Ishikawa (cell line): ENCODE data around the gene BHLHA15.
A peak's percentile ranks its signal among the peaks of the same experiment; 100 is the strongest.

Experiments used
- CEBPB ChIP-seq: IDR thresholded peaks from 2 replicates; pipeline ENCODE4 v1.6.1; 2012
- CREB1 ChIP-seq: IDR thresholded peaks from 2 replicates; pipeline ENCODE4 v1.6.1; 2012; ENCODE audit warnings: low read depth
- EGR1 ChIP-seq: IDR thresholded peaks from 2 replicates; pipeline ENCODE4 v1.6.1; 2012
- EP300 ChIP-seq: IDR thresholded peaks from 2 replicates; pipeline ENCODE4 v1.6.1; 2012; ENCODE audit warnings: borderline replicate concordance
- FOXM1 ChIP-seq: IDR thresholded peaks from 2 replicates; pipeline ENCODE4 v1.6.1; 2012; ENCODE audit warnings: low read depth, borderline replicate concordance
- NFIC ChIP-seq: IDR thresholded peaks from 2 replicates; pipeline ENCODE4 v1.6.1; 2012
- RAD21 ChIP-seq: IDR thresholded peaks from 2 replicates; pipeline ENCODE4 v1.6.1; 2012; ENCODE audit warnings: low read depth
- TAF1 ChIP-seq: IDR thresholded peaks from 2 replicates; pipeline ENCODE4 v1.6.1; 2012; ENCODE audit warnings: low read depth, mild to moderate bottlenecking
- TCF12 ChIP-seq: IDR thresholded peaks from 2 replicates; pipeline ENCODE4 v1.6.1; 2012; ENCODE audit warnings: low read depth
- TEAD4 ChIP-seq: IDR thresholded peaks from 2 replicates; pipeline ENCODE4 v1.6.1; 2012
- YY1 ChIP-seq: IDR thresholded peaks from 2 replicates; pipeline ENCODE4 v1.6.1; 2012; ENCODE audit warnings: low read depth
- ZBTB7A ChIP-seq: IDR thresholded peaks from 2 replicates; pipeline ENCODE4 v1.6.1; 2012; ENCODE audit warnings: low read depth
- TF ChIP-seq, protein P1 (sequence below): IDR thresholded peaks from 2 replicates; pipeline ENCODE4 v1.6.1; 2012; ENCODE audit warnings: low read depth, mild to moderate bottlenecking
- TF ChIP-seq, protein P2 (sequence below): IDR thresholded peaks from 2 replicates; pipeline ENCODE4 v1.6.1; 2012
- TF ChIP-seq, protein P3 (sequence below): IDR thresholded peaks from 2 replicates; pipeline ENCODE4 v1.6.1; 2012

BHLHA15 gene

GRCh38 chr7:98205162-98205845 is 5.9 kb upstream of the BHLHA15 start:
- TF ChIP-seq NFIC: no peak
- TF ChIP-seq, protein P1, sequence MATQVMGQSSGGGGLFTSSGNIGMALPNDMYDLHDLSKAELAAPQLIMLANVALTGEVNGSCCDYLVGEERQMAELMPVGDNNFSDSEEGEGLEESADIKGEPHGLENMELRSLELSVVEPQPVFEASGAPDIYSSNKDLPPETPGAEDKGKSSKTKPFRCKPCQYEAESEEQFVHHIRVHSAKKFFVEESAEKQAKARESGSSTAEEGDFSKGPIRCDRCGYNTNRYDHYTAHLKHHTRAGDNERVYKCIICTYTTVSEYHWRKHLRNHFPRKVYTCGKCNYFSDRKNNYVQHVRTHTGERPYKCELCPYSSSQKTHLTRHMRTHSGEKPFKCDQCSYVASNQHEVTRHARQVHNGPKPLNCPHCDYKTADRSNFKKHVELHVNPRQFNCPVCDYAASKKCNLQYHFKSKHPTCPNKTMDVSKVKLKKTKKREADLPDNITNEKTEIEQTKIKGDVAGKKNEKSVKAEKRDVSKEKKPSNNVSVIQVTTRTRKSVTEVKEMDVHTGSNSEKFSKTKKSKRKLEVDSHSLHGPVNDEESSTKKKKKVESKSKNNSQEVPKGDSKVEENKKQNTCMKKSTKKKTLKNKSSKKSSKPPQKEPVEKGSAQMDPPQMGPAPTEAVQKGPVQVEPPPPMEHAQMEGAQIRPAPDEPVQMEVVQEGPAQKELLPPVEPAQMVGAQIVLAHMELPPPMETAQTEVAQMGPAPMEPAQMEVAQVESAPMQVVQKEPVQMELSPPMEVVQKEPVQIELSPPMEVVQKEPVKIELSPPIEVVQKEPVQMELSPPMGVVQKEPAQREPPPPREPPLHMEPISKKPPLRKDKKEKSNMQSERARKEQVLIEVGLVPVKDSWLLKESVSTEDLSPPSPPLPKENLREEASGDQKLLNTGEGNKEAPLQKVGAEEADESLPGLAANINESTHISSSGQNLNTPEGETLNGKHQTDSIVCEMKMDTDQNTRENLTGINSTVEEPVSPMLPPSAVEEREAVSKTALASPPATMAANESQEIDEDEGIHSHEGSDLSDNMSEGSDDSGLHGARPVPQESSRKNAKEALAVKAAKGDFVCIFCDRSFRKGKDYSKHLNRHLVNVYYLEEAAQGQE: no peak
- no peak for TF ChIP-seq EGR1
- TF ChIP-seq ZBTB7A: no peak
- no peak for TF ChIP-seq TEAD4
- no peak for TF ChIP-seq CREB1
- no peak for TF ChIP-seq FOXM1
- TF ChIP-seq EP300: no peak
- TF ChIP-seq TAF1: no peak
- TF ChIP-seq YY1: no peak
- TF ChIP-seq, protein P2, sequence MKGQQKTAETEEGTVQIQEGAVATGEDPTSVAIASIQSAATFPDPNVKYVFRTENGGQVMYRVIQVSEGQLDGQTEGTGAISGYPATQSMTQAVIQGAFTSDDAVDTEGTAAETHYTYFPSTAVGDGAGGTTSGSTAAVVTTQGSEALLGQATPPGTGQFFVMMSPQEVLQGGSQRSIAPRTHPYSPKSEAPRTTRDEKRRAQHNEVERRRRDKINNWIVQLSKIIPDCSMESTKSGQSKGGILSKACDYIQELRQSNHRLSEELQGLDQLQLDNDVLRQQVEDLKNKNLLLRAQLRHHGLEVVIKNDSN: no peak
- no peak for TF ChIP-seq RAD21

DNA sequence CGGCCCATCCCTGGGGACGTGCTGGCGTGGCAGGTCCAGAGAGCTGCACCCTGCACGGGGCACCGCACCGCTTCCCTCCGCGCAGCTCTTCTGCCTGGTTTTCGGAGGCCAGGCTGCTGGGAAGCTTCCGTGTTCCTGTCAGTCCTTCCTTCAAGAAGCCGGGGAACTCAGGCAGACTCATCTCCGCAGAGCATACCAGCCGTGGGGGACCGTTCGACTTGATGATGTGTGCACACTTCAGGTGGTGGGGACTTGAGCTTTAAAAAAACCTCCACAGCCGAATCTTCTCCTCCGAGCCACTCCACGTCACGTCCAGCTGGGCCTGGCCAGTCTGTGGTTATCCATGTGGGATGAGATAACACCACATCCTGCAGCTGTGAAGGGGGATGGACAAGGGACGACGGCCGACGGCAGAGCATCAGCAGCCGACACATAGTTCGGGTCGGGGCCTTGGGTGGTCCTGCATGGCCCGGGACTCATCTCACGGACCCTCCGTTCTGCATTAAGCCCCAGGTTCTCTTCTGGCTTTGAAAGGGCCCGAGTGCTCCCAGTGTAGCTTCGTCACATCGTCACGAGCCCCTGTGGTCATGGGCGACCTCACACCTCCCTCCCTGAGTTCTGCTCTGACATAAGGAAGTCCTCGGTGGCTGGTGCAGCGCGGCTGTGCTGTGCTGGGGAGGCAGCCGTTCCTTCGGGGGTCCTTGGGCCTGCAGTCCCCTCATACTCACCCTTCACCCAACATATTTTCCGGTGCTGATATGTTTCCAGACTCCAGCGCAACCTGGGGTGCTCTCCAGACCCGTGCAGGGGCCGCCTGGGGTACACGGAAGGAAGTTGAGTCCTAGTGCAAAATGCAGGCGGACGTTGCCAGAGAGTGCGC is 4.5 kb upstream of the BHLHA15 start:
- TF ChIP-seq, protein P1: no peak
- TF ChIP-seq EP300: no peak
- TF ChIP-seq TAF1: no peak
- no peak for TF ChIP-seq ZBTB7A
- TF ChIP-seq NFIC: no peak
- no peak for TF ChIP-seq FOXM1

- no peak for TF ChIP-seq TAF1
These were observed 1.9 kb upstream of the BHLHA15 start for GRCh38 chr7:98209166-98209920.

- no peak for TF ChIP-seq RAD21
- peak; percentile 25; the same call in 1 of the 2 replicates for TF ChIP-seq ZBTB7A
- TF ChIP-seq TAF1: no peak
- TF ChIP-seq CREB1: no peak
- TF ChIP-seq EP300: no peak
These were observed 572 bp upstream of the BHLHA15 start for GRCh38 chr7:98210513-98211220.

GRCh38 chr7:98211676-98212531 is 665 bp downstream of the BHLHA15 start:
- no peak for TF ChIP-seq NFIC
- no peak for TF ChIP-seq TEAD4
- TF ChIP-seq TCF12: no peak
- no peak for TF ChIP-seq CEBPB
- TF ChIP-seq, protein P3, sequence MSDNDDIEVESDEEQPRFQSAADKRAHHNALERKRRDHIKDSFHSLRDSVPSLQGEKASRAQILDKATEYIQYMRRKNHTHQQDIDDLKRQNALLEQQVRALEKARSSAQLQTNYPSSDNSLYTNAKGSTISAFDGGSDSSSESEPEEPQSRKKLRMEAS: peak; percentile 71; the same call in 1 of the 2 replicates
- TF ChIP-seq, protein P2: no peak
- peak; percentile 38; the same call in 1 of the 2 replicates for TF ChIP-seq ZBTB7A
- TF ChIP-seq TAF1: peak; percentile 2; the same call in 1 of the 2 replicates
- no peak for TF ChIP-seq EP300
- TF ChIP-seq EGR1: no peak
